GM12878 (cell line): ENCODE data around the gene CCDC120. TPM values are rescaled to one million over a fixed set of nuclear protein-coding genes. Genes with fewer than 3 reads are reported as not detected.

Experiments
- ATAC-seq: fragments of 200-7000 bp; cut with Tn5 transposase; 3 replicates; pipeline ENCODE4 v1.9.1; 2020; ENCODE audit warnings: mild to moderate bottlenecking, moderate library complexity
- BruUV-seq: library from RNA; stranded (reverse); fragments of 400-500 nt; replicated peaks from 2 replicates; lab custom pipeline; 2021; lab: Mats Ljungman, UMichigan
- CTCF ChIA-PET: fragments of 300-600 bp; sonication (Branson Sonifier 250); formaldehyde crosslinking; extraction: SDS; loops from one replicate; lab custom pipeline; 2021; ENCODE audit warnings: inconsistent platforms; lab: Yijun Ruan, JAX
- POLR2A ChIA-PET: fragments of 350-600 bp; formaldehyde crosslinking; extraction: SDS; loops from one replicate; lab custom pipeline; 2021; ENCODE audit warnings: inconsistent platforms; lab: Charles Lee
- RAD21 ChIA-PET: fragments of 300-600 bp; sonication (Branson Sonifier 250); formaldehyde crosslinking; loops from one replicate; lab custom pipeline; 2023; ENCODE audit warnings: antibody characterized with exemption; ENCODE audit not compliant: unreplicated experiment; lab: Charles Lee
- SMC1A ChIA-PET: fragments of 300-600 bp; sonication (Branson Sonifier 250); formaldehyde crosslinking; loops from one replicate; lab custom pipeline; 2023; ENCODE audit not compliant: unreplicated experiment, uncharacterized antibody; lab: Charles Lee
- DNase-seq: peaks from one replicate; pipeline ENCODE4 v3.0.0-alpha.2; 2011; ENCODE audit warnings: low read depth, low spot score
- FAIRE-seq: peaks from 3 replicates; lab custom pipeline; 2011; peaks lifted over from hg19 to GRCh38; lab: Jason Lieb, UNC
- H2AFZ ChIP-seq: 2 replicates; pipeline ENCODE4 v1.6.0; 2011; ENCODE audit warnings: low read depth, low read length, control low read depth; ENCODE audit not compliant: control insufficient read depth
- H3K27ac ChIP-seq: 2 replicates; pipeline ENCODE4 v1.5.1; 2011; ENCODE audit warnings: control low read depth; ENCODE audit not compliant: control insufficient read depth, insufficient read depth
- H3K27me3 ChIP-seq, 2 experiments: replicated peaks in 1 of 2; 2 replicates each; pipeline versions ENCODE4 v1.6.0 to v1.6.1; 2011; ENCODE audit warnings: low read length in 1 of 2; ENCODE audit not compliant: control insufficient read depth in 2 of 2, insufficient read depth in 2 of 2
- H3K36me3 ChIP-seq, 2 experiments: 2 replicates each; pipeline ENCODE4 v1.5.1; 2011; ENCODE audit warnings: low read length in 1 of 2; ENCODE audit not compliant: control insufficient read depth in 2 of 2, insufficient read depth in 2 of 2
- H3K4me1 ChIP-seq: 2 replicates; pipeline ENCODE4 v1.6.1; 2011; ENCODE audit warnings: mild to moderate bottlenecking, low read length, moderate library complexity, mixed read lengths; ENCODE audit not compliant: control insufficient read depth, insufficient read depth
- H3K4me2 ChIP-seq: 2 replicates; pipeline ENCODE4 v1.6.0; 2011; ENCODE audit warnings: control low read depth; ENCODE audit not compliant: control insufficient read depth, insufficient read depth
- H3K4me3 ChIP-seq: fragments of 200-600 bp; sonication (generic); 2 replicates; pipeline ENCODE4 v1.5.1; 2016
- H3K79me2 ChIP-seq: 2 replicates; pipeline ENCODE4 v1.6.0; 2011; ENCODE audit warnings: low read length; ENCODE audit not compliant: control insufficient read depth, insufficient read depth
- H3K9ac ChIP-seq: 2 replicates; pipeline ENCODE4 v1.8.0; 2011; ENCODE audit warnings: low read length, control low read depth, mixed read lengths; ENCODE audit not compliant: control insufficient read depth, insufficient read depth
- H3K9me3 ChIP-seq: replicated peaks from 3 replicates; pipeline ENCODE4 v1.5.1; 2011; ENCODE audit warnings: mild to moderate bottlenecking, low read length; ENCODE audit not compliant: control insufficient read depth, insufficient read depth
- H4K20me1 ChIP-seq: 2 replicates; pipeline ENCODE4 v1.6.0; 2011; ENCODE audit not compliant: control insufficient read depth, insufficient read depth
- FOXM1 ChIP-seq: IDR thresholded peaks from 2 replicates; pipeline ENCODE4 v1.6.1; 2012; ENCODE audit warnings: low read depth, mild to moderate bottlenecking, inconsistent platforms, low read length, moderate library complexity
- HDGF ChIP-seq: fragments of 450-650 bp; IDR thresholded peaks from 2 replicates; pipeline ENCODE4 v1.6.1; 2016; ENCODE audit warnings: antibody characterized with exemption
- PAX8 ChIP-seq: fragments of 450-650 bp; IDR thresholded peaks from 2 replicates; pipeline ENCODE4 v1.6.1; 2017; ENCODE audit warnings: mild to moderate bottlenecking, moderate library complexity
- TCF12 ChIP-seq: IDR thresholded peaks from 2 replicates; pipeline ENCODE4 v1.6.1; 2011; ENCODE audit warnings: low read depth, mild to moderate bottlenecking, low read length
- YY1 ChIP-seq: IDR thresholded peaks from 2 replicates; pipeline ENCODE4 v1.6.1; 2011; ENCODE audit warnings: low read depth, mild to moderate bottlenecking, low read length
- WGBS: methylation state at CpG from one replicate; pipeline ENCODE4 v1.1.6; 2016; ENCODE audit warnings: low lambda C conversion rate; ENCODE audit not compliant: insufficient replicate concordance, insufficient coverage; ENCODE audit errors: missing lambda C conversion rate; 5-methylcytosine and 5-hydroxymethylcytosine counted together
- in situ Hi-C: fragments of 300-500 bp; cut with MboI; formaldehyde crosslinking; loops from 9 replicates; pipeline ENCODE4 v1.14.3; 2018; ENCODE audit warnings: mixed read lengths
- intact Hi-C: fragments of 100-400 bp; cut with micrococcal nuclease; formaldehyde crosslinking; loops from one replicate; pipeline ENCODE4 v1.14.2; 2022; ENCODE audit not compliant: unreplicated experiment
- polyA plus RNA-seq, 11 experiments: library from polyadenylated mRNA; depleted of rRNA in 4 of 11; unstranded in 6 of 11; stranded (reverse) in 5 of 11; fragments of >200 nt; fragmentation: Nextera tagmentation in 4 of 11; fragmentation: Illumina TruSeq in 1 of 11; extraction: Ambion mirVana in 4 of 11; extraction: Trizol in 1 of 11; gene quantifications; 1 replicate in 1 of 11; 2 replicates in 10 of 11; pipeline versions ENCODE4 v1.2.1 to v1.2.3, GENCODE V29; 2011 to 2016; ENCODE audit warnings: inconsistent platforms in 2 of 11, missing spikeins in 2 of 11, low read depth in 1 of 11
- total RNA-seq, 4 experiments: library from RNA; depleted of rRNA in 3 of 4; stranded (reverse); fragments of >200 nt in 3 of 4; fragmentation: Illumina TruSeq in 1 of 4; extraction: Trizol in 1 of 4; gene quantifications; 2 replicates each; pipeline versions ENCODE4 v1.2.1 to v1.2.3, GENCODE V29; 2013 to 2021
- TF ChIP-seq, protein P1 (sequence below): fragments of 450-650 bp; IDR thresholded peaks from 2 replicates; pipeline ENCODE4 v1.6.1; 2017; ENCODE audit warnings: antibody characterized with exemption, mild to moderate bottlenecking, moderate library complexity
- TF ChIP-seq, protein P2 (sequence below): fragments of 450-650 bp; IDR thresholded peaks from 2 replicates; pipeline ENCODE4 v1.6.1; 2017; ENCODE audit warnings: mild to moderate bottlenecking, moderate library complexity

The CCDC120 gene
- total and polyA plus RNA-seq, 10 of the 15 experiments (the other 5 are each of a cell fraction or from before 2014, with no cell fraction given), result 0.11 to 4.1 (median 0.76) TPM

DNA sequence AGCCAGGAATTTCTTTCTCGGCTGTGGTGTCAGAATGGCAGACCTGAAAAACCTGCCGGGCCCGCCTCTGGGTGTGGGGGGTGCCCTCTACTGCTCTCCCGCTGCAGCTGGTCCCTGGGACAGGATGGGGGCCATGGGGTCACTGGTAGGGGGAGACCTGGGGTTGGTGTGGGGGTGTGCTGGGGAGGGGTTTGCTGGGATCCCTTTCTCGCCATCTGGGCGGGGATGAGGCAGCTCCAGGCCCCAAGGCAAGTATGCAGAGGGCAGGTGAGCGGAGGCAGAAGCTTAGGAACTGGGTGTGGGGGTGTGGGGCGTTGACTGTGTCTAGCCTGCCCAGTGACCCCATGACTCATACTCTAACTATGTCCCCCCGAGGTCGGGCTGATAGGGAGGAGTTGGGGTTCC lies 884 bp downstream of the CCDC120 start:
- Histone ChIP-seq H3K79me2 (no peaks in the 10 kb centered on the region), H3K4me2 (no peak overlapping the region), H3K9ac (no peak overlapping the region), H2AFZ (no peak overlapping the region), H3K4me3 (no peak overlapping the region), H4K20me1 (no peaks in the 10 kb centered on the region), H3K27me3 (no peaks in the 10 kb centered on the region), H3K9me3 (no peaks in the 10 kb centered on the region), H3K27ac (no peak overlapping the region), H3K36me3 (no peaks in the 10 kb centered on the region), H3K4me1 (no peaks in the 10 kb centered on the region)
- no peak for TF ChIP-seq FOXM1
- TF ChIP-seq, protein P1, sequence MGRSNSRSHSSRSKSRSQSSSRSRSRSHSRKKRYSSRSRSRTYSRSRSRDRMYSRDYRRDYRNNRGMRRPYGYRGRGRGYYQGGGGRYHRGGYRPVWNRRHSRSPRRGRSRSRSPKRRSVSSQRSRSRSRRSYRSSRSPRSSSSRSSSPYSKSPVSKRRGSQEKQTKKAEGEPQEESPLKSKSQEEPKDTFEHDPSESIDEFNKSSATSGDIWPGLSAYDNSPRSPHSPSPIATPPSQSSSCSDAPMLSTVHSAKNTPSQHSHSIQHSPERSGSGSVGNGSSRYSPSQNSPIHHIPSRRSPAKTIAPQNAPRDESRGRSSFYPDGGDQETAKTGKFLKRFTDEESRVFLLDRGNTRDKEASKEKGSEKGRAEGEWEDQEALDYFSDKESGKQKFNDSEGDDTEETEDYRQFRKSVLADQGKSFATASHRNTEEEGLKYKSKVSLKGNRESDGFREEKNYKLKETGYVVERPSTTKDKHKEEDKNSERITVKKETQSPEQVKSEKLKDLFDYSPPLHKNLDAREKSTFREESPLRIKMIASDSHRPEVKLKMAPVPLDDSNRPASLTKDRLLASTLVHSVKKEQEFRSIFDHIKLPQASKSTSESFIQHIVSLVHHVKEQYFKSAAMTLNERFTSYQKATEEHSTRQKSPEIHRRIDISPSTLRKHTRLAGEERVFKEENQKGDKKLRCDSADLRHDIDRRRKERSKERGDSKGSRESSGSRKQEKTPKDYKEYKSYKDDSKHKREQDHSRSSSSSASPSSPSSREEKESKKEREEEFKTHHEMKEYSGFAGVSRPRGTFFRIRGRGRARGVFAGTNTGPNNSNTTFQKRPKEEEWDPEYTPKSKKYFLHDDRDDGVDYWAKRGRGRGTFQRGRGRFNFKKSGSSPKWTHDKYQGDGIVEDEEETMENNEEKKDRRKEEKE, result no peak
- TF ChIP-seq PAX8, result no peak
- TF ChIP-seq HDGF, result no peak
- TF ChIP-seq YY1, result no peak
- TF ChIP-seq, protein P2, sequence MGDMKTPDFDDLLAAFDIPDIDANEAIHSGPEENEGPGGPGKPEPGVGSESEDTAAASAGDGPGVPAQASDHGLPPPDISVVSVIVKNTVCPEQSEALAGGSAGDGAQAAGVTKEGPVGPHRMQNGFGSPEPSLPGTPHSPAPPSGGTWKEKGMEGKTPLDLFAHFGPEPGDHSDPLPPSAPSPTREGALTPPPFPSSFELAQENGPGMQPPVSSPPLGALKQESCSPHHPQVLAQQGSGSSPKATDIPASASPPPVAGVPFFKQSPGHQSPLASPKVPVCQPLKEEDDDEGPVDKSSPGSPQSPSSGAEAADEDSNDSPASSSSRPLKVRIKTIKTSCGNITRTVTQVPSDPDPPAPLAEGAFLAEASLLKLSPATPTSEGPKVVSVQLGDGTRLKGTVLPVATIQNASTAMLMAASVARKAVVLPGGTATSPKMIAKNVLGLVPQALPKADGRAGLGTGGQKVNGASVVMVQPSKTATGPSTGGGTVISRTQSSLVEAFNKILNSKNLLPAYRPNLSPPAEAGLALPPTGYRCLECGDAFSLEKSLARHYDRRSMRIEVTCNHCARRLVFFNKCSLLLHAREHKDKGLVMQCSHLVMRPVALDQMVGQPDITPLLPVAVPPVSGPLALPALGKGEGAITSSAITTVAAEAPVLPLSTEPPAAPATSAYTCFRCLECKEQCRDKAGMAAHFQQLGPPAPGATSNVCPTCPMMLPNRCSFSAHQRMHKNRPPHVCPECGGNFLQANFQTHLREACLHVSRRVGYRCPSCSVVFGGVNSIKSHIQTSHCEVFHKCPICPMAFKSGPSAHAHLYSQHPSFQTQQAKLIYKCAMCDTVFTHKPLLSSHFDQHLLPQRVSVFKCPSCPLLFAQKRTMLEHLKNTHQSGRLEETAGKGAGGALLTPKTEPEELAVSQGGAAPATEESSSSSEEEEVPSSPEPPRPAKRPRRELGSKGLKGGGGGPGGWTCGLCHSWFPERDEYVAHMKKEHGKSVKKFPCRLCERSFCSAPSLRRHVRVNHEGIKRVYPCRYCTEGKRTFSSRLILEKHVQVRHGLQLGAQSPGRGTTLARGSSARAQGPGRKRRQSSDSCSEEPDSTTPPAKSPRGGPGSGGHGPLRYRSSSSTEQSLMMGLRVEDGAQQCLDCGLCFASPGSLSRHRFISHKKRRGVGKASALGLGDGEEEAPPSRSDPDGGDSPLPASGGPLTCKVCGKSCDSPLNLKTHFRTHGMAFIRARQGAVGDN, result no peak
- TF ChIP-seq TCF12, result no peak
- FAIRE-seq, result no peak
- CTCF ChIA-PET, result no interaction called here
- in situ Hi-C loops (no loop called here), intact Hi-C loops (no loop called here)
- SMC1A ChIA-PET, result no interaction called here
- ATAC-seq, result no peak
- WGBS, result 50% methylated on average over 10 of the region's 10 CpGs
- POLR2A ChIA-PET, result interaction anchor here (0.5 kb wide), 1 partner anchor 16 kb away, joined by 5 read pairs; the partner anchor contains the start of gene TFE3
- RAD21 ChIA-PET, result no interaction called here
- no TSS peak for BruUV-seq
- DNase-seq, result no peak
